NCI-H510A treated with DMSO at 0.1 percent for 48 hours (cell line): ENCODE measurements around the gene CLIC4.
"Not testable (repeated sequence)": the region's sequence is repeated elsewhere in the genome, so short reads cannot be mapped to it uniquely, and the experiment has no call there.

Experiments
- DNase-seq: peaks from one replicate; lab custom pipeline; 2025; lab: John Stamatoyannopoulos, UW

CLIC4 gene

GRCh38 chr1:24745711-24746413, 615 bp downstream of the CLIC4 start:
- peak; percentile 57 for DNase-seq

GRCh38 chr1:24748191-24749121, 3.2 kb downstream of the CLIC4 start:
- DNase-seq: no peak

- no peak for DNase-seq
Measured at GRCh38 chr1:24749252-24749651, 4.0 kb downstream of the CLIC4 start.

GRCh38 chr1:24749886-24750285, 4.6 kb downstream of the CLIC4 start:
- DNase-seq: no peak

DNA sequence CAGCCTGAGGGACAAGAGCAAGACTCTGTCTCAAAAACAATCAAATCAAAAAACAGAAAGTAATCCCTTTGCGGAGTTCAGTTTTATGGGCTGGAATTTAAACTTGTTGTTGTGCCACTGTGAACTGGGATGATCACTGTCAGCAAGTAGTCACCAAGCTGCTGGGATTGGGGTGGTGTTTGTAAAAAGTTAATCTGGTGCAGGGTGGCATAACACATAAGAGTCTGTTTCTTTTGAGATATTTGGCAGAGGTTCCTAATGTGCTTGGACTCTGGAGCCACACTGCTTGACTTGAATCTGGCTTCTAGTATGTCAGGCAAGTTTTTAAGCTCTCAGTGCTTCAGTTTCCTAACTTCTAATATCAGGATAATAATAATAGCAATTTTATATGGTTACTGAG, 6.6 kb downstream of the CLIC4 start:
- DNase-seq: no peak

GRCh38 chr1:24752305-24752704, 7.1 kb downstream of the CLIC4 start:
- no peak for DNase-seq

DNA sequence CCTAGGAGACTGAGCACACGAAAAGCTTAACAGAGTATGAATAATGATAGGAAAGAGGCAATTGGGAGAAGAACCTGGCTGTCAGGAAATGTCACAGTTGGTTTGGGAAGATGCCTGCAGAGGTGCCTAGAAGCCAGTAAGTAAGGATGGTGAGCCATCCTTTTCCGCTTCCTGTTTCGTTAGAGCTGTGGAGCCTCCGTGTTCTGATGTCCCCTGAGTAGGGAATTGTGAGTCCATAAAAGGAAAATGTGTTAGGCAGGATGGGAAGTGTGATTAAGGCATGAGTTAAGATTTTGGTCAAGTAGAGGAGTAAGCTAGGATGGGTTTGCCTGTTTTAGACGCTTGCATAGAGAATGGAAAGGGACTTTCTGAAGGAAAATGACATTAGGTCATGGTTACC, 9.0 kb downstream of the CLIC4 start:
- DNase-seq: no peak

DNA sequence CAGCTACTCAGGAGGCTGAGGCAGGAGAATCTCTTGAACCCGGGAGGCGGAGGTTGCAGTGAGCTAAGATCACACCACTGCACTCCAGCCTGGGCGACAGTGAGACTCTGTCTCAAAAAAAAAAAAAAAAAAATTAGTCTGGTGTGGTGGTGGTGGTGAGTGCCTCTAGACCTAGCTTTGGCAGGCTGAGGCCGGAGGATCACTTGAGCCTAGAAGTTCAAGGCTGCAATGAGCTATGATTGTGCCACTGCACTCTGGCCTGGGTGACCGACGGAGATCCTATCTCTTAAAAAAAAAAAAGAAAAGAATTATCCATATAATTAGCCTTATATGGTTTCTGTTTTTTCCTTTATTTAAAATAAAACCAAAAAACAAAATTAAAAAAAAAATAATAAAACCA, 10.1 kb downstream of the CLIC4 start:
- not testable (repeated sequence) for DNase-seq

- DNase-seq: no peak
Measured at GRCh38 chr1:24756395-24756794, 11.1 kb downstream of the CLIC4 start.

DNA sequence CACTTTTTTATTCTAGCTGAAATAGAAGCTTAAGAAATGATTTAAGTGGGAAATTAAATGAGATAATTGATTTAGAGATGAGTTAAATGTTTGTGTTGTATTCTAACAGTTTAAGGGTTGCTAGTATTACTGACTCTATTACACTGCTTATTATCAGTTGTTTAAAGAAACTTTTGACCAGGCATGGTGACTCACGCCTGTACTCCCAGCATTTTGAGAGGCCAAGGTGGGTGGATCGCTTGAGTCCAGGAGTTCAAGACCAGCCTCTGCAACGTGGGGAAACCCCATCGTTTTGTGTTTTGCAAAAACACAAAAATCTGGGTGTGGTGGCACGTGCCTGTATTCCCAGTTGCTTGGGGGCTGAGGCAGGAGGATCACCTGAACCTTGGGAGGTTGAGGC, 14.2 kb downstream of the CLIC4 start:
- no peak for DNase-seq

- DNase-seq: no peak
Measured at GRCh38 chr1:24761582-24761981, 16.3 kb downstream of the CLIC4 start.

GRCh38 chr1:24762133-24762676, 17.0 kb downstream of the CLIC4 start:
- no peak for DNase-seq

DNA sequence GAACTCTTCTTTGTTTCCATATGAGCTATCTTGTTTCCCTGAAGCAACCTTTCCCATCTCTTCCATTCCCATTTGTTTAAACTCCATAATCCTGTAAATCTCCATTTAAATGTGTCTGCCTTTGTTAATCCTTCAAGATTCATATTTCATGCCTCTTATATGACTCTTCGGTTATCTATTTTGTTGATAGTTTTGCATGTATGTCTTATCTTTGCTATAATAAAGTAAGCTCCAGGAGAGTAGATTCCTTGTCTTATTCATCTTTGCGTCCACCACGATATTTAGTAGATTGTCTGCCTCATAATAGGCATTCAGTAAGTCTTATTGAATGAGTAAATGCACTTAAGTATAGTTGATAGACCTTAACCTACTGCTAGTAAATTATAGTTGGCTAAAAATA, 18.4 kb downstream of the CLIC4 start:
- DNase-seq: no peak

- DNase-seq: no peak
Measured at GRCh38 chr1:24764439-24764838, 19.2 kb downstream of the CLIC4 start.

GRCh38 chr1:24764848-24765247, 19.6 kb downstream of the CLIC4 start:
- no peak for DNase-seq

- no peak for DNase-seq
Measured at GRCh38 chr1:24765308-24765988, 20.2 kb downstream of the CLIC4 start.

DNA sequence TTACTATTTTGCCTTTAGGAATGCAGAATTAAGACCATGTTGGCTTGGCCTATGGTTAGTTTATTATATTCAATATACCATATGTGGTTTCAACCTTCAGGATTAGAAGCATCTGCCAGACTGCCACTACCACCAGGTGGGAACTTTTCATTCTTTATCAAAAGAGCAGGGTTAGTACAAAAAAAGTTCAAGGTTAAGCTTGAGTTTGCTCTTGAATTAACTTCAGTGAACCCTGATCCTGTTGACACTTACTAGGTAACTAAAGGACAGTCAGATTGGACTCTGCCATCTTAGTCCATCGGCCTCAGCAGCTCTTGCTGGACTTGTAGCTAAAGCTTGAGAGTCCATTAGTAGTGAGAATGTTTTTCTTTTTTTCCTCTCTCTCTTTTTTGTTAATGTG, 22.1 kb downstream of the CLIC4 start:
- no peak for DNase-seq

DNA sequence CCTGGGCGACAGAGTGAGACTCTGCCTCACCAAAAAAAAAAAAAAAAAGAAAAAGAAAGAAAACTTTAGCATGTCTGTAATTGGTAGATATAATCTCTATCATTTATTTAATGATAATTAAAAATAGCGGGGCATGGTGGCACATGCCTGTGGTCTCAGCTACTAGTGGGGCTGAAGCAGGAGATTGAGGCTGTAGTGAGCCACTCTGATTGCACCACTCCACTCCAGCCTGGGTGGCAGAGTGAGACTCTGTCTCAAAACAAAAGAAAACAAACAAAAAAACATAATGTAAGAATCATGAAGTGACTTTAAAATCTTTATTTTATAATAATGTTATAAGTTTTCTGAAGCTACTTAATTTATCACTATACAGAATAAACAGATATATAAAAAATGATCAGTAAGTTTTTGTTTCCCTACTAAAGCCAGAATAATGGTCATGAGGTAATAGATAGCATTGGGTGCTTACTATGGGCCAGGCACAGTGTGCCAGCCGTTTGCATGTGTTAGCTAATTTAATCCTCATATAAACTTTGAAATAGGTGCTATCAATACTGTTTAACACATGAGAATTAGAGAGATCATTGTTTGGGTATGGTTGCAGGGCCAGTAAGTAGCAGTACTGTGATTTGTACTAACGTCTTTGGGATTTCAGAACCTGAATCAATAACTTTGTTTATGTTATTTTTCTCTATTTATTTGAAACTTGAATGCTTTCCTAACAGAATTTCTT, 23.8 kb downstream of the CLIC4 start:
- DNase-seq: no peak

- DNase-seq: no peak
Measured at GRCh38 chr1:24769656-24770651, 24.7 kb downstream of the CLIC4 start.

DNA sequence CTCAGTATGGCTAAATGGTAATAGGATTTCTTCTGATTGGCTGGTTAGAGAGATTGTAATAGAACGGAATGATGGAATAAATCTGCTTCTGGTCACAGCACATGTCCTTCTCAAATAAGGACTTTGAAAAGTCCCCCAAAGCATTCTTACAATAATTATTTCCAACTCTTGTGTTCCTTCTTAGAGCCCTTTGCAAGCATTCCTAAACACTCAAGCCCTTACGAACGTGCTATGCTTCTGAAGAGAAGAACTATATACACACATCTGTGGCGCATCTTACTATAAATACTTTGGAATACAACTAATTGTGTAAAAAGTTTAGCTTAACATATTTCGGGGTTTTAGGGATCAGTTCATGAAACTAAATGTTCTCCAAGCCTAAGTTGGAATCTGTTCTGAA, 25.6 kb downstream of the CLIC4 start:
- DNase-seq: no peak

GRCh38 chr1:24771574-24771973, 26.3 kb downstream of the CLIC4 start:
- no peak for DNase-seq
